Measurements from ENCODE around the gene DPF3.

- TF ChIP-seq EZH2 (IDR thresholded peaks at IDR 0.05; ENCODE audit: low read depth) (no peak), CTCF (conservative IDR thresholded peaks at IDR 0.05) (no peak)
Measured at GRCh38 chr14:72742118-72742837, 151.6 kb downstream of the DPF3 start.
